Lower leg skin (tissue), 3 donors: ENCODE data around the gene IGF2.
"Not testable (repeated sequence)": the region's sequence is repeated elsewhere in the genome, so short reads cannot be mapped to it uniquely, and the experiment has no call there.

ENCODE experiments used
- CTCF ChIP-seq, 3 donors: fragments of 450-650 bp; IDR thresholded peaks; one replicate each; pipeline ENCODE4 v1.5.1; 2016; ENCODE audit warnings: antibody characterized with exemption in 3 of 3, mild to moderate bottlenecking in 3 of 3, moderate library complexity in 2 of 3
- POLR2A ChIP-seq, 2 donors: fragments of 450-650 bp; IDR thresholded peaks; one replicate each; pipeline ENCODE4 v1.6.1; 2016 to 2017; ENCODE audit warnings: antibody characterized with exemption in 2 of 2, mild to moderate bottlenecking in 1 of 2, moderate library complexity in 1 of 2

- TF ChIP-seq CTCF, POLR2A (IDR thresholded peaks at IDR 0.05): not testable (repeated sequence)
Measured at GRCh38 chr11:2124736-2125484, 14.3 kb downstream of the IGF2 start.
